Thyroid gland (tissue), 4 donors: ENCODE data around the gene CCDC3.

Experiments
- POLR2A ChIP-seq, 2 donors: fragments of 450-650 bp; IDR thresholded peaks; one replicate each; pipeline ENCODE4 v1.6.1; 2017; ENCODE audit warnings: antibody characterized with exemption in 2 of 2, mild to moderate bottlenecking in 2 of 2, moderate library complexity in 1 of 2
- TF ChIP-seq, protein P1 (sequence below), 6 experiments: fragments of 200-600 bp in 3 of 6; fragments of 450-650 bp in 3 of 6; sonication (generic) in 3 of 6; IDR thresholded peaks; one replicate each; pipeline ENCODE4 v1.5.1; 2016 to 2019; ENCODE audit warnings: antibody characterized with exemption in 6 of 6, mild to moderate bottlenecking in 2 of 6, inconsistent platforms in 1 of 6, moderate library complexity in 1 of 6

DNA sequence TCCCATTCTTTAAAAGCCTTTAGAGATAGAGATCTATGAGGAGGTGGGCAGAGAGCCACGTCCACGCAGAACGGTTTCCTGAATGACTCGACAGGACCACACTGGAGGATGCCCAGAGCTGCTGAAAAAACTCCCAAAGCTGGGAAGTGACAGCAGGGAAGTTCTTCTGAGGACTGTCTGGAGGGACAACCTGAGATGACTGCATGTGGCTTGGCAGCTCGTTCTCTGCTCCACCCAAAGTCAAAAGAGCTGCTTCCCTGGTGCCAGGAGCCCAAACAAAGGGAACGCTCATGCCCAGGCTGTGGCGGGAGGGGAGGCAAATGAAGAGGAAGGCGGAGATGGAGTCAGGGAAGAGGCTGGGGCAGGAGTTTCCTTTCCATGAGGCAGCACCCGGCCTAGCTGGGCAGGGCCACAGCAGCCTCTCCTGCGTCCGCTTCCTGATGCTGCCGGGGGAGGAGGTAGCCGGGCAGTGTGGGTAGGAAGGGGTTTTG is 95.4 kb downstream of the CCDC3 start:
- TF ChIP-seq, protein P1, sequence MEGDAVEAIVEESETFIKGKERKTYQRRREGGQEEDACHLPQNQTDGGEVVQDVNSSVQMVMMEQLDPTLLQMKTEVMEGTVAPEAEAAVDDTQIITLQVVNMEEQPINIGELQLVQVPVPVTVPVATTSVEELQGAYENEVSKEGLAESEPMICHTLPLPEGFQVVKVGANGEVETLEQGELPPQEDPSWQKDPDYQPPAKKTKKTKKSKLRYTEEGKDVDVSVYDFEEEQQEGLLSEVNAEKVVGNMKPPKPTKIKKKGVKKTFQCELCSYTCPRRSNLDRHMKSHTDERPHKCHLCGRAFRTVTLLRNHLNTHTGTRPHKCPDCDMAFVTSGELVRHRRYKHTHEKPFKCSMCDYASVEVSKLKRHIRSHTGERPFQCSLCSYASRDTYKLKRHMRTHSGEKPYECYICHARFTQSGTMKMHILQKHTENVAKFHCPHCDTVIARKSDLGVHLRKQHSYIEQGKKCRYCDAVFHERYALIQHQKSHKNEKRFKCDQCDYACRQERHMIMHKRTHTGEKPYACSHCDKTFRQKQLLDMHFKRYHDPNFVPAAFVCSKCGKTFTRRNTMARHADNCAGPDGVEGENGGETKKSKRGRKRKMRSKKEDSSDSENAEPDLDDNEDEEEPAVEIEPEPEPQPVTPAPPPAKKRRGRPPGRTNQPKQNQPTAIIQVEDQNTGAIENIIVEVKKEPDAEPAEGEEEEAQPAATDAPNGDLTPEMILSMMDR (IDR thresholded peaks at IDR 0.05): no peak
- no peak for TF ChIP-seq POLR2A (IDR thresholded peaks at IDR 0.05)
